NCI-H1436 treated with DMSO at 0.1 percent for 48 hours (cell line): Measurements from ENCODE around the gene ZNF324.
"Not testable (repeated sequence)": the region's sequence is repeated elsewhere in the genome, so short reads cannot be mapped to it uniquely, and the experiment has no call there.

Experiments
- DNase-seq: peaks from one replicate; lab custom pipeline; 2025; lab: John Stamatoyannopoulos, UW

The ZNF324 gene

DNA sequence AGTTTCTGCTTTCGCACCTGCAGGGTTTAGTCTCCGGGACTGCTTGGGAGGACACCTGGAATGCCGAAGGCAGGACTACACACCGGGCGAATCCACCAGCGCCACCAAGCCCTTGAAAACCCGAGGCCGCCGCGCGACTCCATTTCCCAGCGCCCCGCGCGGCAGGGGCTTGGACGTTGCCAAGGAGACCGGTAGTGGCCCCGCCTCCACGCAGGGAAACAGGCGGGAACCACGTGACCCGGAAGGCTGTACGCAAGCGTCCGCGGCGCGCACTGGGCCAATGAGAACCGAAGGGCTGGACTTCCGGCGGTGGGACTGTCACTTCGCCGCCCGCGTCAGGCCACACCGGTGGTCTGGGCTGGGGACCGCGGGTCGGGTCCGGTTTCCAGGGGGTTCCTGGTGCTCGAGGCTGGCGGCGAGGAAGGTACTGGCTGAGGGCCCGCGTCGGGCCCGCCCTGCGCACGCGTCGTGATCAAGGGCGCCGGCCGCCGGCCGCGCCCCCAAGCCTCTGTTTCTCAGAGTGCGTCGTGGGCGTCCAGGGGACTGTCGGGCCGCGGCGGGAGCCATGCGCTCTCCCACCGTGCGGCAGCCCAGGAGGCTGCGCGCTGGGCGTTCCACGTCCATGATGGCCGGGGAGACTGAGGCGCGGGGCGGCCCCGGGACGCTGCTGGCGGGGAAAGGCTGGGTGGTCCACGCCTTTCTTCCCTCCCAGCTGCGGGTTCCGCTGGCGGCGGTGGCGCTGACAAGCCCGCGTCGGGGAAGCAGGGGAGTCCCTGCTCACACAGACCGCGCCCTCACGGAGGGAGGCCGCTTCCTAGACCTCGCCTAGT lies at the start of gene ZNF324:
Gene ZNF324 (plus strand): TSS at position 321 of the 830 bp plus-strand sequence. CDS start 2,106 bp downstream, outside the sequence.
- peak; percentile 83 for DNase-seq

DNA sequence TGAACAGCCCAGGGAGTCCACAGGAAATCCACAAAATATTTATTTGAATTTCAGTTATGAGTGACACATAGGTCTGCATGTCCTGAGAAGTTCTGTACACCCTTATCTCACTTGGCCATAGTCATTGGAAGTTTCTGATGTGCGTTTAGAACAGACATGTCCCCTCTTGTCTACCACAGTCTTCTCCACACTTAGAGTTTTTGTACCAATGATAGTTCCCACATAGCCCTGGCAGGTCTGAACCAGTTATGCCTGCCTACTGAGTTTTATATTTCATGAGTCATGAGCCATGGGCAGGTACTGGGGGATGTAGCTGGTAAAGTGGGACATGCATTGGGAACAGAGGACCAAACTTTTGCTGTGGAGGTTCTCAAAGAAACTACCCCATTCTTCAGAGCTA lies 38.3 kb upstream of the ZNF324 start:
- no peak for DNase-seq

DNA sequence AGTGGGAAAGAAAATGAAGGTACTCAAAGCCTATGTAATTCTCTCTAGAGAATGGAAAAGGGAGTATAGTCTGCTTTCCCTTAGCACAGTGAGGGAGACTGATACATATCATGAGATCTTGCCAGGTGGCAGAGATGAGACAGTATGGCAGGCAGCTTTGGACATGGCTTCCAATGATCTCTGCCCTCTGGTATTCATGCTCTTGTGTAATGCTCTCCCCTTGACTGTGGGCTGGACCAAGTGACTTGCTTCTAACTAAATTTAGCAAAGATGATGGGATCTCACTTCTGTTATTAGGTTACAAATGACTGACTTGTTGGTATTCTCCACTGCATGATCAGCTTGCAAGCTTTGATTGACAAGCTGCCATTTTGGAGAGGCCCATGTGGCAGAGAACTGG lies 37.1 kb upstream of the ZNF324 start:
- no peak for DNase-seq

GRCh38 chr19:58434217-58434616 lies 32.7 kb upstream of the ZNF324 start:
- DNase-seq = no peak

DNA sequence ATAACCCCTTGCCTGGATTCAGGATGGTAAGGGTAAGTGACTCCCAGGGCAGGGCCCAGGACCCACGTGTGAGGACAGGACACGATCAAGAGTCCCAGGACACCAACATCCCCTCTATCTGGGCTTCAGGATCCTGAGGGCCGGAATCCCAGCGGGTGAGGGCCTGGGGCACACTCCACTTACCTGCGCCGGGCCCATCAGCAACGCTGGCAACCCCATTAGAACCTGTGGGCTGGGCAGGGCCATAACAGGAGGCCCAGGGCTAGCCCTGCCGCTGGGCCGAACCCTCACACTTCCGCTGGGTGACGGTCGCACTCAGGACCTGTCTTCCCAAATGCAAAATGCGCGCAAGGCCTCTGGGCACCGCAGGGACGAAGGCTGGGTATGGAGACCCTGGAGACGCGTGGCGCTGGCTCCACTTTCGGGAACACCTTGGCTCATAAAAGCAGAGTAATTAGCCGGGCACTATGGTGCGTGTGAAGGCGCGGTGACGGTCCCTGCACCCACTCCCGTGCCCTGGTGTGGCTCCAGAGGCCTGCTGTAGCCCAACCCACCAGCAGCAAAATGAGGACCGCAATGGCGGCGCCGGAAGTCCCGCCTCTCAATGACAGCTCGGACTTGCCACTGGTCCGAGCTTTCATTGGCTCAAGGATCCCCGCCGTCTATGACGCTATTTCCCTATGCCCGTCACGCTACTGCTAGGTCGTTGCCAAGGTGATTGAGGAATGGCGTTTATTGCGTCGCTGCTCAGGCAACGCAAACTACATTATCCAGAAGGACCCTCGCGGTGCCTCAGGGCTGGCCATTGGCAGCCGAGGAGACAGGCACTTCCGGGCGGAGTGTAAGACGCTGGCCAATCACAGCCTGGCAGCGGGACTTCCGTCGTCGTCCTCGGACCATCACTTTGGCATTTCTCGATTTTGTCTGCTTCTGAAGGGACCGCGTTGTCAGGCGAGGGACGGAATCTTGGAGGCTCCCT lies 27.0 kb upstream of the ZNF324 start, which contains the start of gene ZNF132:
Gene ZNF132 (minus strand): TSS at position 578 of the 979 bp plus-strand sequence. CDS start 332 bp downstream, at position 246.
- DNase-seq = peak; percentile 99

DNA sequence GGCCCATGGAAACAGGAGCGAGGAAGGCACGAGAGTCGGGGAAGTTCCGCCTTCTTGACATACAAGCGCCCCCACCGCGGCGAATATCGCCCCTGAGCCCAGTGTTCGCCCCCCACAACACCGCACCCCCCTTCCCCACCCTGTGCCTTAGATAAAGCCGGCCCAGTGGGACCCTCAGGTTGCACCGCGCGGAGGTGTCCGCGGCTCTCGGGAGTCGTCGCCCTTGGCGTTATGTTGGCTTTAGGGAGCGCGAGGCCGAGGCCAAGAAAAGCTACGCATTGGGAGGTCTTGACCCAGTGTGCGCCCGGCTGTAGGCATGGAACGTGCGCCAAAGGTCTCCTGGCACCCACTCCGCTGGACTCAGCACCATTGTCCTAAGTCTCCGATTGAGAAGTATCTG lies 26.3 kb upstream of the ZNF324 start:
- DNase-seq = no peak

- not testable (repeated sequence) for DNase-seq
Observed at GRCh38 chr19:58442986-58443385, 23.9 kb upstream of the ZNF324 start.

GRCh38 chr19:58448860-58449259 lies 18.0 kb upstream of the ZNF324 start:
- DNase-seq = not testable (repeated sequence)

- not testable (repeated sequence) for DNase-seq
Observed at GRCh38 chr19:58449980-58450379, 16.9 kb upstream of the ZNF324 start.

GRCh38 chr19:58450856-58451357 lies 16.0 kb upstream of the ZNF324 start:
- no peak for DNase-seq

DNA sequence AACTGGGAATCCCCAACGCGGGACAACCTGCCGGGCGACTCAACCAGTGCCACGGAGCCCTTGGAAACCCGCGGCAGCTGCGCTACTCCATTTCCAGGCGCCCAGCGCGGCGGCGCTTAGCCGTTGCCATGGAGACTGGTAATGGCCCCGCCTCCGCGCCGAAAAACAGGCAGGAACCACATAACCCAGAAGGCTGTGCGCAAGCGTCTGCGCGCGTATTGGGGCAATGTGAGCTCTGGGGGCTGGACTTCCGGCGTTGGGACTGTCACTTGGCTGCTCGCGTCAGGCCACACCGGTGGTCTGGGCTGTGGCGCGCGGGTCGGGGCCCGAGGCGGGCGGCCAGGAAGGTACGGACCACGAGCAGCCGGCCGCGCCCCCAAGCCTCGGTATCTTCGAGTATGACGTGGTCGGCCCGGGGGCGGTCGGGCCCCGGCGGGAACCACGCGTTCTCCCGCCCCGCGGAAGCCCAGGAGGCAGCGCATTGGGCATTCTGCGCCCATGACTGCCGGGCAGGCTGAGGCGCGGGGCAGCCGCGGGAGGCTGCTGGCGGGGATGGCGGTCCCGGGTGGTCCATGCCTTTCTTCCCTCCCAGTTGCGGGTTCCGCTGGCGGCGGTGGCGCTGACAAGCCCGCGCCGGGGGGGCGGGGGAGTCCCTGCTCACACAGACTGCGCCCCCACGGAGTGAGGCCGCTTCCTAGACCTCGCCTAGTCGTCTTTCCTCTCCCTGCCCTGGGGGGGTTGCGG lies 15.3 kb upstream of the ZNF324 start, which contains the start of gene ZNF324B:
Gene ZNF324B (plus strand): TSS at position 265 of the 744 bp plus-strand sequence. CDS start 2,080 bp downstream, outside the sequence.
- DNase-seq = peak; percentile 89

- DNase-seq = no peak
Observed at GRCh38 chr19:58453743-58454142, 13.1 kb upstream of the ZNF324 start.

- no peak for DNase-seq
Observed at GRCh38 chr19:58455306-58455705, 11.6 kb upstream of the ZNF324 start.

DNA sequence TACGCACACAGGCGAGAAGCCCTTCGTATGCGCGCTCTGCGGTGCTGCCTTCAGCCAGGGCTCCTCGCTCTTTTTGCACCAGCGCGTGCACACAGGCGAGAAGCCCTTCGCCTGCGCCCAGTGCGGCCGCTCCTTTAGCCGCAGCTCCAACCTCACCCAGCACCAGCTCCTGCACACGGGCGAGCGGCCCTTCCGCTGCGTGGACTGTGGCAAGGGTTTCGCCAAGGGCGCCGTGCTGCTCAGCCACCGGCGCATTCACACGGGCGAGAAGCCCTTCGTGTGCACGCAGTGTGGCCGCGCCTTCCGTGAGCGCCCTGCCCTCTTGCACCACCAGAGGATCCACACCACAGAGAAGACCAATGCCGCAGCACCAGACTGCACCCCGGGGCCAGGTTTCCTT lies 10.8 kb upstream of the ZNF324 start:
- DNase-seq = no peak

DNA sequence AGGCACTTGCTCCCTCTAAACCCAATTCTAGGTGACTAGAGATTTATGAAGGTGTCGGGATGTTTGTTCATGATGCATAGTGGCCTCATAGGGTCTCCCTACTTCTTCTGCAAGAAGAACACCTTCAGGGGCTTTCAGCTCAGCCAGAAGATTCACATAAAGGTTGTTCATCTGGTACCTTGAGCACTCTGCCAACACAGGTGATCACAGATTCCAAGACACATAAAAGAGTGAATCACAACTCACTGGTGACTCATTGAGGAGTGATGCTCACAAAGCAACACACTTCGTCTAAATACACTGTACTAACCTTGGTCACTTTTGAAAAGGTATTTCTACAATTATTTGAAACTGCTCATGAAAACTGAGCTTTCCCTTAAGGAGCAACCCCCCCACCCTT lies 6.8 kb upstream of the ZNF324 start:
- DNase-seq = no peak

- no peak for DNase-seq
Observed at GRCh38 chr19:58466089-58466759, 656 bp upstream of the ZNF324 start.

DNA sequence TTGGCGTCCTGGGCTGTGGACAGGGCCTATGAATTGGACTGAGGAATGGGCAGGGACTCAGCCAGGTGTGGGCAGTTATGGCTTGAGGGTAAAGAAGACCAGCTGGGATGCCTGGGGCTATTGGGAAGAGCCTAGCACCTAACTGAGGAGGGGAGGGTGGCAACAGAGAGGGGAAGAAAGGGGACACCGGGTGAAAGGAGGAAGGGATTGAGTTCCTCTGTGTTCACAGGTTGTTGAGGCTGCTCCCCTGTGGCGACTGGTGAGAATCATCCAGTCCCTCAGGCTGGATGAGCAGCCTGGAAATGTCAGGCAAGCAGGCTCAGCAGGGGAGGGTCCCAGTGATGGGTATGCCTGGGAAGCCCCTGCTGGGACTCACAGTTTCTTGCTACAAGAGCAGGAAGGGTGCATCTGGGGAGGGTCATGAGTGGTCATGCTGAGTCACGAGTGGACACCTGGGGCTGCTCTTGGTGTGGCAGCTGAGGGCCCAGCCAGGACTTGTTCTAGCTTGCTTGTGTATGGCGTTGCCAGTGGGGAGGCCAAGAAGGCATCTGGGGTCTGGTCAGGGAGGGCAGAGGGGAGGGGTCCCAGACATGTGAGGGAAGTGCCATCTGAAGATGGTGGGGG lies 1.4 kb downstream of the ZNF324 start:
- no peak for DNase-seq

DNA sequence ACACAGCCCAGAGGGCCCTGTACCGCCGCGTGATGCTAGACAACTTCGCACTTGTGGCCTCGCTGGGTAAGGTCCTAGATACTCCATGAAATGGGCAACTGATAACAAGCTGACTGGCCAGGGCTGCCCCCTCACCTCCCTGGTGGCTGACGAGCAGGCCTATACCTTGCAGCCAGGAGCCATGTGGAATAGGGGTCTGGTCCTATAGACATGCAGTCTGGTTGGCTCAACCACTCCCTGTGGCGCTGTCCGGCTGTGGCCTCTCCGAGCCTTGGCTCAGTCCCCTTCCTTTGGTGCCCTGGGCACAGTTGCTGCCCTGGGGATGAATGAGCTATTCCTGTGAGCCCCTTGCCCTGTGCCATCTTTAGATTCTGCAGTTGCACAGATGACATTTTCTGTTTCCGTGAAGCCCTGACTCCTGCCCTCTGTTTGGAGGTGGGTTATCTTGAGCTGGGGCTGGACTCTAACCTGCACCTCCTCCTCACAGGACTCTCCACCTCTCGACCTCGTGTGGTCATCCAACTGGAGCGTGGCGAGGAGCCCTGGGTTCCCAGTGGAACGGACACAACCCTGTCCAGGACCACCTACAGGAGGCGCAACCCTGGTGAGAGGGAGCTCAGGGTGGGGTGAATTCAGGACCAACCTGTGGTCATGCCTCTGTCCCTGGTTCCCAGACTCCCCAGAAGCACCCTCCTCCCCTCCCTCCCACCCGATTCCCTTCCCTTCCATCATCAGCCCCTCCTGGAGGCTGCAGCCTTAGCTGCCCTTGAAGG lies 2.5 kb downstream of the ZNF324 start:
- DNase-seq = no peak

DNA sequence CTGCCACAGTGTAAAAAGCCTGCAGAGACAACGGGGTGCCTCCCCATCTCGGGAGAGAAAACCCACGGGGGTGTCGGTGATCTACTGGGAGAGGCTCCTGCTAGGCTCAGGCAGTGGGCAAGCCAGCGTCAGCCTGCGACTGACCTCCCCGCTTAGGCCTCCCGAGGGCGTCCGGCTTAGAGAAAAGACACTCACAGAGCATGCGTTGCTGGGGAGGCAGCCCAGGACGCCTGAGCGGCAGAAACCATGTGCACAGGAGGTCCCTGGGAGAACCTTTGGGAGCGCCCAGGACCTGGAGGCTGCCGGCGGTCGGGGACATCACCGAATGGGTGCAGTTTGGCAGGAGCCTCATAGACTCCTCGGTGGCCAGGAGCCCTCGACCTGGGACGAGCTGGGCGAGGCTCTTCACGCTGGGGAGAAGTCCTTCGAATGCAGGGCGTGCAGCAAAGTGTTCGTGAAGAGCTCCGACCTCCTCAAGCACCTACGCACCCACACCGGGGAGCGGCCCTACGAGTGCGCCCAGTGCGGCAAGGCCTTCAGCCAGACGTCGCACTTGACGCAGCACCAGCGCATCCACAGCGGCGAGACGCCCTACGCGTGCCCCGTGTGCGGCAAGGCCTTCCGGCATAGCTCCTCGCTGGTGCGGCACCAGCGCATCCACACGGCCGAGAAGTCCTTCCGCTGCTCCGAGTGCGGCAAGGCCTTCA lies 4.1 kb downstream of the ZNF324 start:
- DNase-seq = not testable (repeated sequence)
